ENCODE results near the gene TGFBR2. TPM values are rescaled to one million over a fixed set of nuclear protein-coding genes. Genes with fewer than 3 reads are reported as not detected.

Gene TGFBR2
- polyA plus RNA-seq, 1 donor (not counting 4 experiments of a cell fraction or from before 2014, with no cell fraction given), result 303 TPM

DNA sequence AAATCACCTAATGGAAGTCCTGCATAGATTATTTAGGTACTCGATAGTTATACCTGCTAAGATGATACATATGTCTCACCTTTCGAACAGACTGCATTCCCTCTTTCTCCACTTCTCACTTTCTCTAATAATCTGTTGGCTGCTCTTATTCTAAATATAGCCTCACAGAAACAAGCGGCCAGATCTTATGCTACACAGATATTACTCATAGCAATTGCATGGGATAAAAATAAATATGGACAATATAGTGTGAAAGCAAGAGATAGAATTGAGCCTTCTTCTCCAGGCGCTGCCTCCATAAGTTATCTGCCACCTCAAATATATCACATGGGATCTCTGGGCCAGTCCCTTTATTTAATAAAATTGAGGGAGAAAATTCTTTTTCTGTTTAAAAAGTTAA, 29.5 kb upstream of the TGFBR2 start:
- Histone ChIP-seq H3K9me1 (ENCODE audit: control insufficient read depth, extremely low read depth, insufficient read depth, low read length) (no peaks in the 10 kb centered on the region), H4K20me1 (ENCODE audit: control insufficient read depth, extremely low read depth, insufficient read depth, low read length) (no peaks in the 10 kb centered on the region), H3K79me2 (ENCODE audit: control insufficient read depth, insufficient read depth, low read length) (no peaks in the 10 kb centered on the region), H3K4me3 (ENCODE audit: control insufficient read depth in 2 of 3, extremely low read depth in 1 of 3, insufficient read depth in 2 of 3, low read depth in 1 of 3, low read length in 3 of 3) (no peak overlapping the region), H3K27me3 (ENCODE audit: control insufficient read depth, extremely low read depth, insufficient read depth, low read length) (no peaks in the 10 kb centered on the region), H3K9me3 (ENCODE audit: control insufficient read depth, low read depth, low read length) (no peaks in the 10 kb centered on the region), H2AFZ (ENCODE audit: control insufficient read depth, low read length) (no peak overlapping the region), H3K36me3 (ENCODE audit: control insufficient read depth in 2 of 2, extremely low read depth in 1 of 2, insufficient read depth in 2 of 2, low read length in 2 of 2) (no peaks in the 10 kb centered on the region), H3K27ac (ENCODE audit: control insufficient read depth, insufficient read depth, low read length) (no peak overlapping the region), H3K4me2 (ENCODE audit: control insufficient read depth, extremely low read depth, insufficient read depth, low read depth, low read length) (no peak overlapping the region), H3K9ac (ENCODE audit: control insufficient read depth, extremely low read depth, insufficient read depth, low read length) (no peak overlapping the region), H3K4me1 (ENCODE audit: control insufficient read depth, extremely low read depth, insufficient read depth, low read length) (peaks cover 24% of the 10 kb centered on the region)
- no peak for DNase-seq (ENCODE audit: low read depth, low spot score)
- dilution Hi-C loops (cut with MboI; ENCODE audit: extremely low pct_ligation_motif_present, low sequenced_read_pairs), result no loop called here
- no peak for FAIRE-seq
- TF ChIP-seq, protein P1, sequence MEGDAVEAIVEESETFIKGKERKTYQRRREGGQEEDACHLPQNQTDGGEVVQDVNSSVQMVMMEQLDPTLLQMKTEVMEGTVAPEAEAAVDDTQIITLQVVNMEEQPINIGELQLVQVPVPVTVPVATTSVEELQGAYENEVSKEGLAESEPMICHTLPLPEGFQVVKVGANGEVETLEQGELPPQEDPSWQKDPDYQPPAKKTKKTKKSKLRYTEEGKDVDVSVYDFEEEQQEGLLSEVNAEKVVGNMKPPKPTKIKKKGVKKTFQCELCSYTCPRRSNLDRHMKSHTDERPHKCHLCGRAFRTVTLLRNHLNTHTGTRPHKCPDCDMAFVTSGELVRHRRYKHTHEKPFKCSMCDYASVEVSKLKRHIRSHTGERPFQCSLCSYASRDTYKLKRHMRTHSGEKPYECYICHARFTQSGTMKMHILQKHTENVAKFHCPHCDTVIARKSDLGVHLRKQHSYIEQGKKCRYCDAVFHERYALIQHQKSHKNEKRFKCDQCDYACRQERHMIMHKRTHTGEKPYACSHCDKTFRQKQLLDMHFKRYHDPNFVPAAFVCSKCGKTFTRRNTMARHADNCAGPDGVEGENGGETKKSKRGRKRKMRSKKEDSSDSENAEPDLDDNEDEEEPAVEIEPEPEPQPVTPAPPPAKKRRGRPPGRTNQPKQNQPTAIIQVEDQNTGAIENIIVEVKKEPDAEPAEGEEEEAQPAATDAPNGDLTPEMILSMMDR (optimal IDR thresholded peaks at IDR 0.05 in 1 of 3, IDR thresholded peaks at IDR 0.05 in 1 of 3, conservative IDR thresholded peaks at IDR 0.05 in 1 of 3; ENCODE audit: extremely low read depth in 1 of 3, insufficient read depth in 2 of 3, low read length in 3 of 3), result no peak
- TF ChIP-seq EZH2 (IDR thresholded peaks at IDR 0.05; ENCODE audit: low read length), result no peak

DNA sequence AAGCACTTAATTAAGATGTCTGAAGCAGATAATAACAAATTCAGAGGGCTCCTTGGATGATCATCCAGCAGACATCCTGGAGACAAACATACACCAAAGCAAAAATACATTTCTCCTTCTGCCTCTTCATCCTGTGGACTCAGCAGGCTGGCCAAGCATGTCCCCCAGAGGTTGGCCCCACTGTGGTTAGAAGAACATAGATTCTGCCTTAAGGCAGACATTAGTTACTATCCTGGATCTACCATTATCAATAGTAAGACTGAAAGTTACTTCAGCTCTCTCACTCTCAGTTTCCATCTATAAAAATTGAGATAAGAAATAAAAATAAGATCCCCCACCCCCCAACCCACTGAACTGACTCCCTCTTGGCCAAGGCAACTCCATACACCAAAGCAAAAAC, 28.6 kb upstream of the TGFBR2 start:
- Histone ChIP-seq H3K27ac (ENCODE audit: control insufficient read depth, insufficient read depth, low read length) (no peak overlapping the region), H3K4me2 (ENCODE audit: control insufficient read depth, extremely low read depth, insufficient read depth, low read depth, low read length) (peak overlapping the region; percentile 17), H2AFZ (ENCODE audit: control insufficient read depth, low read length) (no peak overlapping the region), H3K4me1 (ENCODE audit: control insufficient read depth, extremely low read depth, insufficient read depth, low read length) (peaks cover 27% of the 10 kb centered on the region), H3K27me3 (ENCODE audit: control insufficient read depth, extremely low read depth, insufficient read depth, low read length) (no peaks in the 10 kb centered on the region), H4K20me1 (ENCODE audit: control insufficient read depth, extremely low read depth, insufficient read depth, low read length) (no peaks in the 10 kb centered on the region), H3K9me1 (ENCODE audit: control insufficient read depth, extremely low read depth, insufficient read depth, low read length) (no peaks in the 10 kb centered on the region), H3K4me3 (ENCODE audit: control insufficient read depth in 2 of 3, extremely low read depth in 1 of 3, insufficient read depth in 2 of 3, low read depth in 1 of 3, low read length in 3 of 3) (no peak overlapping the region), H3K79me2 (ENCODE audit: control insufficient read depth, insufficient read depth, low read length) (no peaks in the 10 kb centered on the region), H3K36me3 (ENCODE audit: control insufficient read depth in 2 of 2, extremely low read depth in 1 of 2, insufficient read depth in 2 of 2, low read length in 2 of 2) (no peaks in the 10 kb centered on the region), H3K9ac (ENCODE audit: control insufficient read depth, extremely low read depth, insufficient read depth, low read length) (no peak overlapping the region), H3K9me3 (ENCODE audit: control insufficient read depth, low read depth, low read length) (no peaks in the 10 kb centered on the region)
- TF ChIP-seq, protein P1 (optimal IDR thresholded peaks at IDR 0.05 in 1 of 3, IDR thresholded peaks at IDR 0.05 in 1 of 3, conservative IDR thresholded peaks at IDR 0.05 in 1 of 3; ENCODE audit: extremely low read depth in 1 of 3, insufficient read depth in 2 of 3, low read length in 3 of 3), result no peak
- TF ChIP-seq EZH2 (IDR thresholded peaks at IDR 0.05; ENCODE audit: low read length), result no peak
- DNase-seq (ENCODE audit: low read depth, low spot score), result no peak
- no peak for FAIRE-seq
- dilution Hi-C loops (cut with MboI; ENCODE audit: extremely low pct_ligation_motif_present, low sequenced_read_pairs), result no loop called here

Measured in keratinocyte (primary cell).